NT2/D1 (cell line): ENCODE measurements around the gene CSAG1.
"Not testable (repeated sequence)": the region's sequence is repeated elsewhere in the genome, so short reads cannot be mapped to it uniquely, and the experiment has no call there.

Experiments used
- SUZ12 ChIP-seq: IDR thresholded peaks from 2 replicates; pipeline ENCODE4 v1.6.1; 2011; ENCODE audit not compliant: insufficient read length, insufficient read depth; ENCODE audit errors: extremely low read depth
- YY1 ChIP-seq: IDR thresholded peaks from 2 replicates; pipeline ENCODE4 v1.6.1; 2011; ENCODE audit not compliant: insufficient read length, insufficient read depth

- not testable (repeated sequence) for TF ChIP-seq SUZ12, YY1
Observed at GRCh38 chrX:152761582-152761981, 28.1 kb upstream of the CSAG1 start.
